Measurements from ENCODE around the gene CD2. TPM values are rescaled to one million over a fixed set of nuclear protein-coding genes. Genes with fewer than 3 reads are reported as not detected.

Gene CD2
- total and polyA plus RNA-seq, 2 of the 8 experiments (the other 6 are each of a cell fraction or from before 2014, with no cell fraction given): not detected

DNA sequence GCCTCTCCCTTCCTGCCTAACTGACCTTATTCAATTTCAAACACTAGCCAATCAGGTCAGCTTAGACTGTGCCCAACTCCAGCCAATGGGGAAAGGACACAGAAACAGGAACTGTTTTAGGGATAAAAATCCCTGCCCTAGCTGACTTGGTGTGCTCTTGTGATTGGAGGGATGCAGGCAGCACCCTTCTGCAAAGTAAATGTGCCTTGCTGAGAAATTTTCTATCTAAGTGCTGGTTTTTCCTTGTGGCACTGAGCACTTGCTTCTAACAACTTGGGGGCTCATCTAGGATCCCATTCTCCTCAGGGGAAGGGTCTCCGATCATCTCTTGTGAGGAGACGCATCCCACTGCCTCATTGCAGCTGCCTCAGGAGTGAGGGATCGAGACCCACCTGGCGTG is 10.7 kb upstream of the CD2 start:
- no peak overlapping the region for H3K27ac ChIP-seq (ENCODE audit: low read depth, low read length)
- FAIRE-seq: no peak
- 89% methylated on average over 4 of the region's 4 CpGs; no CpG with 5 or more reads in 1 of the 2 experiments for WGBS, 2 experiments (ENCODE audit: extremely low coverage in 1 of 2, insufficient coverage in 1 of 2, insufficient read length in 1 of 2, insufficient replicate concordance in 2 of 2, low coverage in 1 of 2, low lambda C conversion rate in 2 of 2, missing lambda C conversion rate in 1 of 2)
- no peak overlapping the region for H3K14ac ChIP-seq (ENCODE audit: insufficient read length)
- H4K8ac ChIP-seq (ENCODE audit: extremely low read depth, insufficient read depth, low read length): no peak overlapping the region
- no peaks in the 10 kb centered on the region for H3K23me2 ChIP-seq (ENCODE audit: low read depth, low read length)
- H3K23ac ChIP-seq (ENCODE audit: insufficient read length): no peak overlapping the region
- no peaks in the 10 kb centered on the region for H4K20me1 ChIP-seq (replicated peaks in 1 of 2; ENCODE audit: control insufficient read depth in 1 of 2, insufficient read depth in 2 of 2, low read length in 2 of 2)
- H4K91ac ChIP-seq (replicated peaks; ENCODE audit: insufficient read length, low read length): no peak overlapping the region
- CTCF ChIA-PET (ENCODE audit: partially characterized antibody): no interaction called here
- H2BK20ac ChIP-seq (ENCODE audit: low read length): no peak overlapping the region
- H3K79me2 ChIP-seq (ENCODE audit: control insufficient read depth in 1 of 2, insufficient read depth in 2 of 2, low read length in 2 of 2): no peaks in the 10 kb centered on the region
- H3K18ac ChIP-seq (ENCODE audit: extremely low read depth, low read length): no peak overlapping the region
- POLR2A ChIA-PET (ENCODE audit: partially characterized antibody): no interaction called here
- no peak overlapping the region for H3K4me2 ChIP-seq (ENCODE audit: insufficient read depth in 1 of 2, low read depth in 2 of 2, low read length in 2 of 2)
- H2BK15ac ChIP-seq (ENCODE audit: low read length): no peak overlapping the region
- no peak for DNase-seq (ENCODE audit: low read depth in 1 of 2, low spot score in 2 of 2)
- H2BK120ac ChIP-seq (replicated peaks; ENCODE audit: low read depth, low read length): no peak overlapping the region
- H2AK5ac ChIP-seq (ENCODE audit: low read depth, low read length): no peak overlapping the region
- no peak overlapping the region for H3K4me3 ChIP-seq (ENCODE audit: extremely low read depth in 1 of 4, insufficient read depth in 2 of 4, low read depth in 3 of 4, low read length in 4 of 4)
- no peak overlapping the region; a peak in 1 of 7 replicates for H3K9ac ChIP-seq (replicated peaks in 1 of 4; ENCODE audit: extremely low read depth in 1 of 4, low read depth in 3 of 4, low read length in 3 of 4)
- no peak overlapping the region for H2BK12ac ChIP-seq (ENCODE audit: low read depth, low read length)
- H2BK5ac ChIP-seq (ENCODE audit: low read depth, low read length): no peak overlapping the region
- no peaks in the 10 kb centered on the region for H3K79me1 ChIP-seq (ENCODE audit: low read depth, low read length)
- H3K4ac ChIP-seq (replicated peaks; ENCODE audit: insufficient read length, low read depth, low read length): no peak overlapping the region
- H3K56ac ChIP-seq (replicated peaks; ENCODE audit: insufficient read length, low read depth, low read length): no peak overlapping the region
- no peak overlapping the region for H2AFZ ChIP-seq (ENCODE audit: low read length)
- H3K4me1 ChIP-seq (replicated peaks in 1 of 4; ENCODE audit: control insufficient read depth in 3 of 4, insufficient read depth in 4 of 4, low read length in 3 of 4): no peaks in the 10 kb centered on the region
- H4K5ac ChIP-seq (ENCODE audit: insufficient read length, low read depth, low read length): no peak overlapping the region
- H3K9me3 ChIP-seq (ENCODE audit: insufficient read depth in 2 of 2, low read depth in 1 of 2, low read length in 1 of 2): peaks cover 24 to 28% of the 10 kb centered on the region in 2 experiments
- peaks cover 0 to 2% (median 0%) of the 10 kb centered on the region in 4 experiments; a peak in 1 of 7 replicates for H3K27me3 ChIP-seq (replicated peaks in 1 of 4; ENCODE audit: control insufficient read depth in 3 of 4, extremely low read depth in 1 of 4, insufficient read depth in 3 of 4, low read length in 3 of 4)
- TF ChIP-seq, protein P1, sequence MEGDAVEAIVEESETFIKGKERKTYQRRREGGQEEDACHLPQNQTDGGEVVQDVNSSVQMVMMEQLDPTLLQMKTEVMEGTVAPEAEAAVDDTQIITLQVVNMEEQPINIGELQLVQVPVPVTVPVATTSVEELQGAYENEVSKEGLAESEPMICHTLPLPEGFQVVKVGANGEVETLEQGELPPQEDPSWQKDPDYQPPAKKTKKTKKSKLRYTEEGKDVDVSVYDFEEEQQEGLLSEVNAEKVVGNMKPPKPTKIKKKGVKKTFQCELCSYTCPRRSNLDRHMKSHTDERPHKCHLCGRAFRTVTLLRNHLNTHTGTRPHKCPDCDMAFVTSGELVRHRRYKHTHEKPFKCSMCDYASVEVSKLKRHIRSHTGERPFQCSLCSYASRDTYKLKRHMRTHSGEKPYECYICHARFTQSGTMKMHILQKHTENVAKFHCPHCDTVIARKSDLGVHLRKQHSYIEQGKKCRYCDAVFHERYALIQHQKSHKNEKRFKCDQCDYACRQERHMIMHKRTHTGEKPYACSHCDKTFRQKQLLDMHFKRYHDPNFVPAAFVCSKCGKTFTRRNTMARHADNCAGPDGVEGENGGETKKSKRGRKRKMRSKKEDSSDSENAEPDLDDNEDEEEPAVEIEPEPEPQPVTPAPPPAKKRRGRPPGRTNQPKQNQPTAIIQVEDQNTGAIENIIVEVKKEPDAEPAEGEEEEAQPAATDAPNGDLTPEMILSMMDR (IDR thresholded peaks at IDR 0.05; ENCODE audit: control extremely low read depth in 1 of 3, insufficient read depth in 1 of 3, low read depth in 1 of 3, low read length in 3 of 3): no peak
- TF ChIP-seq JUN (IDR thresholded peaks at IDR 0.05; ENCODE audit: low read depth, low read length) (no peak), CHD2 (IDR thresholded peaks at IDR 0.05; ENCODE audit: low read length) (no peak), POLR2AphosphoS5 (IDR thresholded peaks at IDR 0.05; ENCODE audit: low read depth, low read length) (no peak), KDM5A (IDR thresholded peaks at IDR 0.05; ENCODE audit: low read length) (no peak), SIX5 (IDR thresholded peaks at IDR 0.05; ENCODE audit: low read depth, low read length) (no peak), TEAD4 (IDR thresholded peaks at IDR 0.05; ENCODE audit: low read depth, low read length) (no peak), BCL11A (IDR thresholded peaks at IDR 0.05; ENCODE audit: low read depth in 2 of 2, low read length in 2 of 2) (no peak), NRF1 (IDR thresholded peaks at IDR 0.05; ENCODE audit: low read depth, low read length) (no peak), GABPA (IDR thresholded peaks at IDR 0.05; ENCODE audit: borderline replicate concordance, insufficient read depth, low read length) (no peak), MAFK (IDR thresholded peaks at IDR 0.05; ENCODE audit: low read depth, low read length) (no peak), EGR1 (IDR thresholded peaks at IDR 0.05; ENCODE audit: borderline replicate concordance, low read depth, low read length) (no peak)
- TF ChIP-seq, protein P2, sequence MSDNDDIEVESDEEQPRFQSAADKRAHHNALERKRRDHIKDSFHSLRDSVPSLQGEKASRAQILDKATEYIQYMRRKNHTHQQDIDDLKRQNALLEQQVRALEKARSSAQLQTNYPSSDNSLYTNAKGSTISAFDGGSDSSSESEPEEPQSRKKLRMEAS (IDR thresholded peaks at IDR 0.05): no peak
- no peaks in the 10 kb centered on the region for H3K36me3 ChIP-seq (ENCODE audit: control insufficient read depth in 2 of 4, insufficient read depth in 4 of 4, low read length in 3 of 4)

Data from H1 (cell line).